SU-DHL-6 (cell line): ENCODE results near the gene C1QTNF6.

Experiments used
- H2AFZ ChIP-seq: fragments of 200-600 bp; sonication (generic); 2 replicates; pipeline ENCODE4 v1.6.1; 2014; ENCODE audit warnings: low read depth, mild to moderate bottlenecking, moderate library complexity, mixed read lengths, antibody characterized with exemption, low read length; ENCODE audit not compliant: severe bottlenecking
- H3F3A ChIP-seq: fragments of 200-600 bp; shearing (Covaris generic); 2 replicates; pipeline ENCODE4 v1.6.0; 2016; ENCODE audit warnings: antibody characterized with exemption, mild to moderate bottlenecking; ENCODE audit not compliant: insufficient read depth
- H3K27ac ChIP-seq: fragments of 200-600 bp; sonication (generic); 2 replicates; pipeline ENCODE4 v1.5.1; 2016; ENCODE audit warnings: low read depth, mild to moderate bottlenecking, low read length, moderate library complexity, mixed read lengths
- H3K27me3 ChIP-seq: fragments of 200-600 bp; sonication (generic), shearing (Covaris generic); 2 replicates; pipeline ENCODE4 v1.6.0; 2014; ENCODE audit warnings: mild to moderate bottlenecking, low read length
- H3K36me3 ChIP-seq: fragments of 200-600 bp; sonication (generic); 2 replicates; pipeline ENCODE4 v1.6.1; 2014; ENCODE audit warnings: mild to moderate bottlenecking, low read length, mixed read lengths
- H3K4me2 ChIP-seq: fragments of 300-600, 200-600 bp; shearing (Covaris generic), sonication (generic); 2 replicates; pipeline ENCODE4 v1.6.0; 2014; ENCODE audit warnings: low read length, low read depth, mild to moderate bottlenecking; ENCODE audit not compliant: poor library complexity, severe bottlenecking
- H3K4me3 ChIP-seq: fragments of 200-600 bp; sonication (generic); 2 replicates; pipeline ENCODE4 v1.5.1; 2014; ENCODE audit warnings: antibody characterized with exemption, low read length, mild to moderate bottlenecking, mixed read lengths; ENCODE audit not compliant: insufficient read depth, poor library complexity, severe bottlenecking
- H3K79me2 ChIP-seq: fragments of 200-600 bp; sonication (generic); 2 replicates; pipeline ENCODE4 v1.6.1; 2014; ENCODE audit warnings: mild to moderate bottlenecking, low read length, moderate library complexity; ENCODE audit not compliant: insufficient read depth
- H3K9ac ChIP-seq: fragments of 200-600 bp; sonication (generic); 2 replicates; pipeline ENCODE4 v1.7.0; 2014; ENCODE audit warnings: mild to moderate bottlenecking, low read length
- H3K9me2 ChIP-seq: fragments of 200-600 bp; sonication (generic); replicated peaks from 2 replicates; pipeline ENCODE4 v1.6.1; 2014; ENCODE audit warnings: low read length; ENCODE audit not compliant: insufficient read depth
- H3K9me3 ChIP-seq: fragments of 200-600 bp; sonication (generic); 2 replicates; pipeline ENCODE4 v1.6.1; 2014; ENCODE audit warnings: low read length, mixed read lengths; ENCODE audit not compliant: insufficient read depth
- H4K20me1 ChIP-seq: fragments of 200-600 bp; sonication (generic); 2 replicates; pipeline ENCODE4 v1.6.1; 2014; ENCODE audit warnings: low read depth, mild to moderate bottlenecking, antibody characterized with exemption, low read length, moderate library complexity, mixed read lengths
- EZH2phosphoT487 ChIP-seq: fragments of 200-600 bp; sonication (generic), shearing (Covaris generic); conservative IDR thresholded peaks from 2 replicates; pipeline ENCODE4 v1.6.1; 2018; ENCODE audit warnings: mild to moderate bottlenecking, antibody characterized with exemption, low read length, moderate library complexity, mixed read lengths
- TF ChIP-seq, protein P1 (sequence below): fragments of 200-600 bp; sonication (generic); IDR thresholded peaks from one replicate; pipeline ENCODE4 v1.5.1; 2017; ENCODE audit warnings: antibody characterized with exemption, mild to moderate bottlenecking, low read length, moderate library complexity; ENCODE audit not compliant: insufficient read depth, poor library complexity, severe bottlenecking

The C1QTNF6 gene

DNA sequence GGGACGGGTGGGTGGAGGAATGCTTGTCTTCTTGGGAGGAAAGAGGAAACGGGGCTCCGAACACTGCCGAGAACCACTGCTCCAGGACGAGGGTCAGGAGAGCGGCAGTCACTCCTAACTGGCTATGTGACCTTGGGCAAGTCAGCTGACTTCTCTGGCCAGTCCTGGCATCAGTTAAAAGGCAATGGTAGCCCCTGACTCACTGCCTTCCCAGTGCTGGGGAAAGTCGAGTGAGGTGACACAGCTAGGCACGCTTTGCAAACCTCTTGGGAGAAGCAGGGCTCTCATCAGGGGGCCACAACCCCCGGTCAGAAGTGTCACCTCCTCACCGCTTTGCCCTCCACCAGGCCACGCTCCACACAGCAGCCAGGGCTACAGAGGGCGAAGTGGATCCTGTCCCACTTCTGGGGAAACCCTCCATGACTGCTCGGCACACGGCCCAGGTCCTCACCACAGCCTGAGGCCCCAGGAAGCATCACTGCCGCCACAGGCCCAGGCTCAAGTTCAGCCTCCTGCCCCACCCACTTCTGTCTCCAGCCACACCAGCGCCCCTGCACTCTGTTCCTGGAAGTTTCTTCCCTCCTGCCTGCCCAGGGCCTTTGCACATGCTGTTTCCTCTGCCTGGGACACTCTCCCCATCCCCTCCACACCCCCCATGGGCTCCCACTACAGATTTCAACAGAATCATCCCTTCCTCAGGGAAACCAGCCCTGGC lies 54.6 kb downstream of the C1QTNF6 start:
- no peaks in the 10 kb centered on the region for H3K9me3 ChIP-seq
- no peak overlapping the region for H3K4me3 ChIP-seq
- TF ChIP-seq, protein P1, sequence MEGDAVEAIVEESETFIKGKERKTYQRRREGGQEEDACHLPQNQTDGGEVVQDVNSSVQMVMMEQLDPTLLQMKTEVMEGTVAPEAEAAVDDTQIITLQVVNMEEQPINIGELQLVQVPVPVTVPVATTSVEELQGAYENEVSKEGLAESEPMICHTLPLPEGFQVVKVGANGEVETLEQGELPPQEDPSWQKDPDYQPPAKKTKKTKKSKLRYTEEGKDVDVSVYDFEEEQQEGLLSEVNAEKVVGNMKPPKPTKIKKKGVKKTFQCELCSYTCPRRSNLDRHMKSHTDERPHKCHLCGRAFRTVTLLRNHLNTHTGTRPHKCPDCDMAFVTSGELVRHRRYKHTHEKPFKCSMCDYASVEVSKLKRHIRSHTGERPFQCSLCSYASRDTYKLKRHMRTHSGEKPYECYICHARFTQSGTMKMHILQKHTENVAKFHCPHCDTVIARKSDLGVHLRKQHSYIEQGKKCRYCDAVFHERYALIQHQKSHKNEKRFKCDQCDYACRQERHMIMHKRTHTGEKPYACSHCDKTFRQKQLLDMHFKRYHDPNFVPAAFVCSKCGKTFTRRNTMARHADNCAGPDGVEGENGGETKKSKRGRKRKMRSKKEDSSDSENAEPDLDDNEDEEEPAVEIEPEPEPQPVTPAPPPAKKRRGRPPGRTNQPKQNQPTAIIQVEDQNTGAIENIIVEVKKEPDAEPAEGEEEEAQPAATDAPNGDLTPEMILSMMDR: no peak
- no peak for TF ChIP-seq EZH2phosphoT487
- no peak overlapping the region for H3K9ac ChIP-seq
- no peaks in the 10 kb centered on the region for H3K9me2 ChIP-seq
- no peaks in the 10 kb centered on the region for H4K20me1 ChIP-seq
- H3K36me3 ChIP-seq: no peaks in the 10 kb centered on the region
- H2AFZ ChIP-seq: no peak overlapping the region
- H3K27ac ChIP-seq: no peak overlapping the region
- H3F3A ChIP-seq: no peaks in the 10 kb centered on the region
- H3K4me2 ChIP-seq: no peak overlapping the region
- no peaks in the 10 kb centered on the region for H3K27me3 ChIP-seq
- no peaks in the 10 kb centered on the region for H3K79me2 ChIP-seq

DNA sequence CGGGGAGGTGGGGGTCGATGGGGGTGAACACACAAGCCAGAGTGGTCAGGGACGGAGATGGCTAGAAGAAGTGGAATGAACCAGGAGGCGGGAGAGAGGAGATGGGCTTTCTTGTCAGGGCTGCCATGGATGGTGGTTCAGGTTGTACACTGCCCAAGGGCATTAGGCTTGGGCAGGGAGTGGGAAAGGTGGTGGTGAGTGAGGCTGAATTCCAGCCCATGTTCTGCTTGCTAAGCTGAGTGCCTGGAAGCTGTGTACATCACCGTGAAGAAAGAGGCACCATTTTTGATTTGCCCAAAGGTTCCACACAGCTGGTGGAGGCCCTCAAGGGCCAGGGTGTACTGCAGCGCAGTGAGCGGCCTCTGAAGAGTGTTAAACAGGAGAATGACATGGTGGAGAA lies 55.3 kb downstream of the C1QTNF6 start:
- no peaks in the 10 kb centered on the region for H3K9me3 ChIP-seq
- no peaks in the 10 kb centered on the region for H3K79me2 ChIP-seq
- H3K9ac ChIP-seq: no peak overlapping the region
- no peaks in the 10 kb centered on the region for H3F3A ChIP-seq
- TF ChIP-seq EZH2phosphoT487: no peak
- TF ChIP-seq, protein P1: no peak
- H4K20me1 ChIP-seq: no peaks in the 10 kb centered on the region
- no peak overlapping the region for H3K27ac ChIP-seq
- H3K4me3 ChIP-seq: no peak overlapping the region
- H3K36me3 ChIP-seq: no peaks in the 10 kb centered on the region
- H3K9me2 ChIP-seq: no peaks in the 10 kb centered on the region
- no peaks in the 10 kb centered on the region for H3K27me3 ChIP-seq
- no peak overlapping the region for H3K4me2 ChIP-seq
- no peak overlapping the region for H2AFZ ChIP-seq
